Stimulated activated CD4-positive, alpha-beta T cell treated with anti-CD3 and anti-CD28 coated beads, Interleukin-15, amount 100 ng/mL, for 24 hours (primary cell): ENCODE data around the gene HASPIN.

Experiments used
- DNase-seq: peaks from one replicate; pipeline ENCODE4 v3.0.0-alpha.2; 2020

The HASPIN gene

DNA sequence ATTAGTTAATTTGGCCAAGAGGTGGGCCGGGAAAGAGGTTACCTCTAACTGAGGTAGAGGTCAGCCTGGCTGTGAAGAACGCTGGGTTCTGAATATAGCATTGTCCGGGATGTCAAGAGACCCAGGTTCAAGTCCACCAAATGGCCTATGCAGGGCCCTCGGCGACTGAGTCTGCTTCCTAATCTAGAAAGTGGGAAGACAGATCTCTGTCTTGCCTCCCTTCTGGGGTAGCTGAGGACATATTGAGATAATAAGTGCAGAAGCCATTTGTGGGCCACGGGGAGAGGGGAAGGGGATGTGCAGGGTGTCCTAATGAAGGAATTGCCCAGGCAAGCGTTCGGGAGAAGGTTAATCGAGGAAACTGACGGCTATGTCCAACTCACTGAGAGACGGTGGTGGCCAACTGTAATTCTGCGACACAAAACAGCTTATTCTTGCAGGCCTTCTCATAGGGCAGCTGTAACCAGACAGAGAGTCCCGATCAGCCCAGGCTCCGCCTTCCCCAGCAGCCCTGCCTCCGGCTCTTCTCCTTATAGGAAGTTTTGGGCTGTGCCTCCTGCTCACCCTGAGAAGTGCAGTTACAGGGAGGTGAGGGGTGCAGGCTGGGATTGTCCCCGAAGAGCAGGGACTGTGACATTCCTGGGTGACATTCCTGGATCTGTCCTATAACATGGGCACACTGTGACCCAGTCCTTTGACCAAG is 15.9 kb downstream of the HASPIN start:
- no peak for DNase-seq

- peak; percentile 38 for DNase-seq
These were observed 16.9 kb downstream of the HASPIN start for GRCh38 chr17:3740611-3741073.

DNA sequence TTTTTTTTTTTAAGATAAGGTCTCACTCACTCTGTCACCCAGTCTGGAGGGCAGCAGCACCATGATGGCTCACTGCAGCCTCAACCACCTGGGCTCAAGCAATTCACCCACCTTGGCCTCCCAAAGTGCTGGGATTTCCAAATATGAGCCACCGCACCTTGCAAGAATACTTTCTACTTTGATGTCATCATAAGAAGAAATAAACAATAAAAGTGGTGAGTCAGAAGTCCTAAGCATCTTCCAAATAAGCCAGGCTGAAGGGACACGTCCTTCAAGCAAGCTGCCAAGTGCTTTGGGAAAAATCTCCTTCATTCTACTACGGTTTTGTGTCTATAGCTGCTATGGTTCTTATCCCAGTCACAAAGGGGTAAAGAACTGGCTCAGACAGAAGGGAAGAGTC is 20.3 kb downstream of the HASPIN start:
- no peak for DNase-seq

- no peak for DNase-seq
These were observed 21.4 kb downstream of the HASPIN start for GRCh38 chr17:3745071-3745470.

GRCh38 chr17:3747805-3748204 is 24.1 kb downstream of the HASPIN start:
- no peak for DNase-seq

- DNase-seq, result no peak
These were observed 24.9 kb downstream of the HASPIN start for GRCh38 chr17:3748576-3748975.

DNA sequence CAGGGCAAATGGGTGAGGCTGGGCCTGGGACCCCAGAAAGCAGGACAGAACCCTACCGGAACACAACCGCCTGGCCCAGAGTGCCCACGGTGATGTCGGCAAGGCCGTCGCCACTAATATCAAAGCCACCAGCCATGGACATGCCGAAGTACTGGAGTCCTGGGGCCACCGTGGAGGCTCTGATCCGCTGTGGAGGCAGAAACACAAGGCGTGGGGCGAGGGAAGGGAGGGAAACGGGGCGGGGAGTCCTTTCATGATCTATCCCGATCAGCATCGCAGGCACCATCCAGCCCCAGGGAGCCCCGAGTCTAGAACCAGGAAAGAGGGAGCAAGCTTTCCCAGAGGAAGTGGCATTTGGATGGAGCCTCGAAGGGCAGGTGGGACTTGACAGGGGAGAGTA is 26.6 kb downstream of the HASPIN start:
- DNase-seq, result no peak

DNA sequence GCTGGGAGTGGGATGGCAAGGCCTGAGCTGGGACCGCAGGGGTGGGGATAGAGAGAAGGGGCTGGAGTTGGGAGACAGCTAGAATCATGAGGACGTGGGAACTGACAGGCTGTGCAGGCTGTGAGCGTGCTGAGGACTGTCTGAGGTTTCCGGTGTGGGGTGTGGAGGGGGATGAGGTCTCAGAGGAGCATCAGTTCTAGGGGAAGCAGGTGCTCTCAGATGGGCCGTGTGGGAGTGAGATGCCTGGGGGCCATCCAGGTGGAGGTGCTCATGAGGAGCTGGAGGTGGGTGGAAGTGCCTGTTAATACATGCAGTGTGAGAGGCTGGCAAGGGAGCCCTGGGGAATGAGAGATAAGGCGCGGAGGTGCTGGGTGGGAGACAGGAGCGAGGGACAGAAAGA is 27.2 kb downstream of the HASPIN start:
- peak; percentile 51 for DNase-seq

DNA sequence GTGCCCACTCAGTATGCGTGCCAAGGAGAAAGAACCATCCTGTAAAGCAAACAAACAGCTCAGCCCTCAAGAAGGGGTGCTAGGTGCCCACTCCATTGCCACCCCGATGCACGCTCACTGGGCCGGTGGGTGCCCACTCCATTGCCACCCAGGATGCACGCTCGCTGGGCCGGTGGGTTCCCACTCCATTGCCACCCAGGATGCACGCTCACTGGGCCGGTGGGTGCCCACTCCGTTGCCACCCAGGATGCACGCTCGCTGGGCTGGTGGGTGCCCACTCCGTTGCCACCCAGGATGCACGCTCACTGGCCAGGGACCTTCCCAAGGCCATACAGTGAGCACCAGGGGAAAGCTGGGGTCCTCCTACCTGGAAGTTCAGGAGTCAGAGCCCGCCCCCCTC is 28.1 kb downstream of the HASPIN start:
- no peak for DNase-seq

GRCh38 chr17:3753624-3754023 is 29.9 kb downstream of the HASPIN start:
- DNase-seq, result no peak

DNA sequence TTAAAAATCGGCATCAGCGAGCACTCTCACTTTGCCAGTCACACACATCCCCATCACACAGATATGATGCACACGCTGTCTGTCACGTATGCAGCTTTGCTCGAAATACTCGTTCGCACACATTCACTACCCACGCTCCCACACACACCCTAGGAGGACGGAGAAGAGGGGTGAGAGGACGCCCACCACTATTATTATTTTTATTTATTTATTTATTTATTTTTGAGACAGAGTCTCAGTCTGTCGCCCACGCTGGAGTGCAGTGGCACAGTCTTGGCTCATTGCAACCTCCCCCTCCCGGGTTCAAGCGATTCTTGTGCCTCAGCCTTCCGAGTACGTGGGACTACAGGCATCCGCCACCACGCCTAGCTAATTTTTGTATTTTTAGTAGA is 30.4 kb downstream of the HASPIN start:
- DNase-seq, result no peak

DNA sequence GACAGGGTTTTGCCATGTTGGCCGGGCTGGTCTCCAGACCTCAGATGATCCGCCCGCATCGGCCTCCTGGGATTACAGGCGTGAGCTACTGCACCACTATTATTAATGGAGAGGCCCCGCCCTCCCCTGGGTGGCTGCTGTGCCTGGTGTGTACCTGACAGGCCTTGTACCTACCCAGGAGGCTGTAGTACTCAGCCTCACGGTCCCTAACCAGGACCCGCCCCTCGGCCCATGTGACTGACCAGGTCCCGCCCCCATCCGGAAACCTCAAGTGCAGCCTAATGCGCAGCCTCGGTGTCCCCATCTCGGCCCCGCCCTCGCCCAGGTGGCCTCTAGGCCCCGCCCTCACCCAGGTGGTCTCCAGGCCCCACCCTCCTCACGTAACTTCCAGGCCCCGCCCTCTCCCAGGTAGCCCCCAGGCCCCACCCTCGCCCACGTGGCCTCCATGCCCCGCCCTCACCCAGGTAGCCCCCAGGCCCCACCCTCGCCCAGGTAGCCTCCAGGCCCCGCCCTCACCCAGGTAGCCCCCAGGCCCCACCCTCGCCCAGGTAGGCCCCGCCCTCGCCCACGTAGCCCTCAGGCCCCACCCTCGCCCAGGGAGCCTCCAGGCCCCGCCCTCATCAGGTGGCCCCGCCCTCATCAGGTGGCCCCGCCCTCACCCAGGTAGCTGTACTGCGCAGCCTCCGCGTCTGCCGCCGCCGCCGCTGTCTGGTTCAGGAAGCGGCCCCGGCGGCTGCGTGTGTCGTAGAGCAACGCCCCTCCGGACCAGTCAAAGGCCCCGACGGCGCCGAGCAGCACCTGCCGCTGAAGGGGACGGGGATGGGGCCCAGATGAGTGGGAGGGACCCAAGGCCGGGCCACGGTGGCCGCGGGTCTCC is 31.0 kb downstream of the HASPIN start:
- DNase-seq, result peak; percentile 73

- no peak for DNase-seq
These were observed 31.8 kb downstream of the HASPIN start for GRCh38 chr17:3755335-3756030.

DNA sequence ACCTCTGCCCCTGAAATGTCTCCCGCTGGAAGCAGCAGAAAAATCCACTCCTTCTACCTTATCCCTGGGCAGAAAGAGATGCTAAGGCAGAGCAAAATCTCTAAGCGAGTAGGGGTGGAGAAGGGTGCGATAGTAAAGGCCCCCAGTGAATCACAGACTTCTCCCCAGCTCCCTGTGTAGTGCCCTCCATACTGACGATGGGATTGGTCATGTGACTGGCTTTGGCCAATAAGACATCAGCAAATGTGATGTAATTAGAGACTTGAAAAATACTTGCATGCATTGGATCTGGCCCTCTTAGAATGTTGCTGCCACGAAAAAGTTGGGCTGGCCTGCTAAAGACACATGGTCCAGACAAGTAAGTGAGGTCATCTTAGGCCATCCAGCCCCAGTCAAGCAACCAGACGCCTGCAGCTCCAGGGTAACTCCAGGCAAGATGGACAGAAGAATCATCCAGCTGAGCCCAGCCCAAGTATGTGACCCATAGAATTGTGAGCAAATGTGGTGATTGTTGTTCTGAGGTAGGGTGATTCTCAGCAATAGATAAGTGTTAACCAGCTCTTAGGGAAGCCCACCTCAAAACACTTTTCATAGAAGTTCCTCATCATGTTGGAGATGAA is 36.0 kb downstream of the HASPIN start:
- no peak for DNase-seq

- DNase-seq, result no peak
These were observed 37.6 kb downstream of the HASPIN start for GRCh38 chr17:3761036-3761917.

GRCh38 chr17:3761918-3762380 is 38.2 kb downstream of the HASPIN start:
- DNase-seq, result no peak

GRCh38 chr17:3762922-3763776 is 39.4 kb downstream of the HASPIN start:
- peak; percentile 45 for DNase-seq

- no peak for DNase-seq
These were observed 40.1 kb downstream of the HASPIN start for GRCh38 chr17:3763777-3764170.

GRCh38 chr17:3765981-3766380 is 42.3 kb downstream of the HASPIN start:
- DNase-seq, result no peak

DNA sequence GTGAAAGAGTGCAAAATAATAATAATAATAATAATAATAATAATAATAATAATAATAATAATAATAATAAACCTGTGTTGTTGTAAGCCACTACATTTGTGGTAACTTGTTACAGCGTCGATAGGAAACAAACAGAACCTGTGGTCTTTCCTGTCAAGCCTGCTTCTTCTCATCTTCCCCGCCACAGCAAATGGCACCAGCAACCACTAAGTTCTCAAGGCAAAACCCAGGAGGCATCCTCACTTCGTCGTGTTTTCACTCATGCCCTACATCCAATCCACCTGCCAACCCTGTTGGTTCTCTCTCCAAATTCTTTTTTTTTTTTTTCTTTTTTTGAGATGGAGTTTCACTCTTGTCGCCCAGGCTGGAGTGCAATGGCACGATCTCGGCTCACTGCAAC is 43.1 kb downstream of the HASPIN start:
- no peak for DNase-seq

- DNase-seq, result no peak
These were observed 44.6 kb downstream of the HASPIN start for GRCh38 chr17:3768341-3768740.
